Measurements from ENCODE around the gene AXL.

Gene AXL

GRCh38 chr19:41296433-41296871 lies 77.4 kb downstream of the AXL start:
- Histone ChIP-seq H3K27ac (ENCODE audit: low read length) (no peak overlapping the region), H3K4me2 (ENCODE audit: insufficient read depth, low read length) (no peak overlapping the region), H3K9me3 (ENCODE audit: insufficient read depth, low read length, severe bottlenecking) (no peaks in the 10 kb centered on the region), H3K4me3 (ENCODE audit: low read depth in 1 of 2, low read length in 2 of 2) (no peak overlapping the region), H3K9ac (ENCODE audit: low read depth, low read length) (no peak overlapping the region), H3K36me3 (ENCODE audit: insufficient read depth, low read length) (peaks cover 100% of the 10 kb centered on the region), H2AFZ (ENCODE audit: low read depth, low read length) (no peak overlapping the region), H3K4me1 (ENCODE audit: insufficient read depth, low read length) (no peaks in the 10 kb centered on the region), H4K20me1 (ENCODE audit: insufficient read depth, low read length) (peaks cover 65% of the 10 kb centered on the region), H3K27me3 (ENCODE audit: insufficient read depth, low read length, poor library complexity) (no peaks in the 10 kb centered on the region), H3K79me2 (ENCODE audit: insufficient read depth, low read length) (peaks cover 35% of the 10 kb centered on the region; the same call in 1 of the 2 replicates)
- DNase-seq (no peak), ATAC-seq (ENCODE audit: insufficient read depth, low read depth) (no peak)
- TF ChIP-seq CTCF (IDR thresholded peaks at IDR 0.05; ENCODE audit: borderline replicate concordance, extremely low read depth, low read length, poor library complexity, severe bottlenecking): no peak
- no peak for TF ChIP-seq EZH2 (IDR thresholded peaks at IDR 0.05; ENCODE audit: borderline replicate concordance, low read depth, low read length, severe bottlenecking)

- Histone ChIP-seq H3K9me3 (ENCODE audit: insufficient read depth, low read length, severe bottlenecking) (no peaks in the 10 kb centered on the region), H3K4me1 (ENCODE audit: insufficient read depth, low read length) (no peaks in the 10 kb centered on the region), H3K36me3 (ENCODE audit: insufficient read depth, low read length) (peaks cover 99% of the 10 kb centered on the region), H3K27ac (ENCODE audit: low read length) (no peak overlapping the region), H2AFZ (ENCODE audit: low read depth, low read length) (no peak overlapping the region), H3K27me3 (ENCODE audit: insufficient read depth, low read length, poor library complexity) (no peaks in the 10 kb centered on the region), H3K4me2 (ENCODE audit: insufficient read depth, low read length) (no peak overlapping the region), H3K9ac (ENCODE audit: low read depth, low read length) (no peak overlapping the region), H3K79me2 (ENCODE audit: insufficient read depth, low read length) (peaks cover 31% of the 10 kb centered on the region; the same call in 1 of the 2 replicates), H3K4me3 (ENCODE audit: low read depth in 1 of 2, low read length in 2 of 2) (no peak overlapping the region), H4K20me1 (ENCODE audit: insufficient read depth, low read length) (peaks cover 56% of the 10 kb centered on the region)
- ATAC-seq (ENCODE audit: insufficient read depth, low read depth) (no peak), DNase-seq (no peak)
- TF ChIP-seq EZH2 (IDR thresholded peaks at IDR 0.05; ENCODE audit: borderline replicate concordance, low read depth, low read length, severe bottlenecking): no peak
- no peak for TF ChIP-seq CTCF (IDR thresholded peaks at IDR 0.05; ENCODE audit: borderline replicate concordance, extremely low read depth, low read length, poor library complexity, severe bottlenecking)
These were observed 78.8 kb downstream of the AXL start for GRCh38 chr19:41297628-41298347.

DNA sequence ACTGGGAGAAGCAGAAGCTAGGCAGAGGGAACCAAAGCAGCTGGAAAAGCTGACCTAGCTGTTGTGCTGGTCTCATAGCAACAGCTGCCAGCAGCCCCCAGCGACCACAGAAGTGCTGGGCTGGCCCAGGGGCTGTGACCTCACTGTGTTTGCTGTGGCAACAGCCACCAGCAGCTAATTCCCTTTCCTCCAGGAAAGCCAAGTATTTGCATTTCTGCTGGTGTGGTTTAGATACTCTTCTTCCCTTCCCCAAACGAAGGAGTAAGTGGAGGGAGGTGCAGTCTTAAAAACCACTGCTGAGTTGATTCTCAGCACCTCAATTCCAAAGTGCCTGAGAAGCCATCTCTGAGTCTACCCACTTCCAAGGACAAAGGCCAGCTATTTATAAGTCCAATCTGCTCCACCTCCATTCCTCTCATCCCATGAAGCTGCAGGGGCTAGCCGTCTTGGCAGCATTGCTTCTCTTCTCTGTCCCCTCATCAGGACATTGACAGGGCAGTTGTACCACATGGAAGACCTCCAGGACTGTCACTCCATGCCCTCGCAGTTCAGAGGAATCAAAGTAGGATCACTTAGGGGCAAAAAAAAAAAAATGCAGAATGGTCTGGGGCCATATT lies 79.4 kb downstream of the AXL start:
- H4K20me1 ChIP-seq (ENCODE audit: insufficient read depth, low read length): peaks cover 56% of the 10 kb centered on the region
- no peak for TF ChIP-seq EZH2 (IDR thresholded peaks at IDR 0.05; ENCODE audit: borderline replicate concordance, low read depth, low read length, severe bottlenecking)
- TF ChIP-seq CTCF (IDR thresholded peaks at IDR 0.05; ENCODE audit: borderline replicate concordance, extremely low read depth, low read length, poor library complexity, severe bottlenecking): no peak
- no peak overlapping the region for H3K9ac ChIP-seq (ENCODE audit: low read depth, low read length)
- no peaks in the 10 kb centered on the region for H3K9me3 ChIP-seq (ENCODE audit: insufficient read depth, low read length, severe bottlenecking)
- peaks cover 99% of the 10 kb centered on the region for H3K36me3 ChIP-seq (ENCODE audit: insufficient read depth, low read length)
- peaks cover 31% of the 10 kb centered on the region; the same call in 1 of the 2 replicates for H3K79me2 ChIP-seq (ENCODE audit: insufficient read depth, low read length)
- peak; percentile 49; the same call in 1 of the 3 replicates for ATAC-seq (ENCODE audit: insufficient read depth, low read depth)
- no peak for DNase-seq
- no peaks in the 10 kb centered on the region for H3K27me3 ChIP-seq (ENCODE audit: insufficient read depth, low read length, poor library complexity)
- no peak overlapping the region for H3K27ac ChIP-seq (ENCODE audit: low read length)
- no peak overlapping the region for H3K4me2 ChIP-seq (ENCODE audit: insufficient read depth, low read length)
- H3K4me3 ChIP-seq (ENCODE audit: low read depth in 1 of 2, low read length in 2 of 2): no peak overlapping the region
- peaks cover under 1% of the 10 kb centered on the region; the same call in 1 of the 2 replicates for H3K4me1 ChIP-seq (ENCODE audit: insufficient read depth, low read length)
- H2AFZ ChIP-seq (ENCODE audit: low read depth, low read length): no peak overlapping the region
